ENCODE data around the gene MEGF10.

The MEGF10 gene

DNA sequence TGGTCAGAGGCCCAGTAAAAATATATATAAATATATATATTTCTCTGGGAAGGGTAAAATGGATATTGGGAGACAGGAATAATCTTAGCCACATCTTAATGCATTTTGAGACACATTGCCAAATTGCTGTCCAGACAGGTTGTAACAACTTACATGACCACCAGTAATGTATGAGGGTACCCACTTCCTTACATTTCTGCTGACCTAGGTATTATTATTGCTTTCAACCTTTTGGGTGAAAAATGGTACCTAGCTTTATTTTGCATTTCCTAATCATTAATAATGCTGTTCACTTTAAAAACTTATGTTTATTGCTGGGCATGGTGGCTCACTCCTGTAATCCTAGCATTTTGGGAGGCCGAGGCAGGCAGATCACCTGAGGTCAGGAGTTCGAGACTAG, 61.5 kb downstream of the MEGF10 start:
- TF ChIP-seq, protein P1, sequence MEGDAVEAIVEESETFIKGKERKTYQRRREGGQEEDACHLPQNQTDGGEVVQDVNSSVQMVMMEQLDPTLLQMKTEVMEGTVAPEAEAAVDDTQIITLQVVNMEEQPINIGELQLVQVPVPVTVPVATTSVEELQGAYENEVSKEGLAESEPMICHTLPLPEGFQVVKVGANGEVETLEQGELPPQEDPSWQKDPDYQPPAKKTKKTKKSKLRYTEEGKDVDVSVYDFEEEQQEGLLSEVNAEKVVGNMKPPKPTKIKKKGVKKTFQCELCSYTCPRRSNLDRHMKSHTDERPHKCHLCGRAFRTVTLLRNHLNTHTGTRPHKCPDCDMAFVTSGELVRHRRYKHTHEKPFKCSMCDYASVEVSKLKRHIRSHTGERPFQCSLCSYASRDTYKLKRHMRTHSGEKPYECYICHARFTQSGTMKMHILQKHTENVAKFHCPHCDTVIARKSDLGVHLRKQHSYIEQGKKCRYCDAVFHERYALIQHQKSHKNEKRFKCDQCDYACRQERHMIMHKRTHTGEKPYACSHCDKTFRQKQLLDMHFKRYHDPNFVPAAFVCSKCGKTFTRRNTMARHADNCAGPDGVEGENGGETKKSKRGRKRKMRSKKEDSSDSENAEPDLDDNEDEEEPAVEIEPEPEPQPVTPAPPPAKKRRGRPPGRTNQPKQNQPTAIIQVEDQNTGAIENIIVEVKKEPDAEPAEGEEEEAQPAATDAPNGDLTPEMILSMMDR (conservative IDR thresholded peaks at IDR 0.05; ENCODE audit: low read depth, low read length): no peak
- DNase-seq (ENCODE audit: low read depth): no peak
- no peak overlapping the region for H3K4me3 ChIP-seq (ENCODE audit: low read depth, low read length)

DNA sequence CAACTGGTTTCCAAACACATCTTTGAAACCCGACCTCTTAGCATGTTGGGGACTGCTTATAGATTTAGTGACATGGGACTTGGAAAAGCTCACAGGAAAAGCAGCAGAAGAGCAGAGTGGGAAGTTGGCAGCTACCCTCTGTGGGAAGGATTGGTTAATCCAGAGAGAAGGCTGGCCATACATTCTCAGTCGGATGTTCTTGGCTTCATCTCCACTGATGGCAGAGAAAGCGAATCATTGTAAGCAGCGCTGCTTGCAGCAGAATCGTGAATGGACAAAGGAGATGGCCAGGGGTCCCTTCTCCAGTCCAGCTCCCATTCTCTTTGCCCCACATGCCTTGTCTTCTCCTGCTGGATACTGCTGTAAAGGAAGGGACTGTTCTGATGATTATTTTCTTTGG, 62.7 kb downstream of the MEGF10 start:
- no peak for DNase-seq (ENCODE audit: low read depth)
- no peak overlapping the region for H3K4me3 ChIP-seq (ENCODE audit: low read depth, low read length)
- TF ChIP-seq, protein P1 (conservative IDR thresholded peaks at IDR 0.05; ENCODE audit: low read depth, low read length): no peak

DNA sequence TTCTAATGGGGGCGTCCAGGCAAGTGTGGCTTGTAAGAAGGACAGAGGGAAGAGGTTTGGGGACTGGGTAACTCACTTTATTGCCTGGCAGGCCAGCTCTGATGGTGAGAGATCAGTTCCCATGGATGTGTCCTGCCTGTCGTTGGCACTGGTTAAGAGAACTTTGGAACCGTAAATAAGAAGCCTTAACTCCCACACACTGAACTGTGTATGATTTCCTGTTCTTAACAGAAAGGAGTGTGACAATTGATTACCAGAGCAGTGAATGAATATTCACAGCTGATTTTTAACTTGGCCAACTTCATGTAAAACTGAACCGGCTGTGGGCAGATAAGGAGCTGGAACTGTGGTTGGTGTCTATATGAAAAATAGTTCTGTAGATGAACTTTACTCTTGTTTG, 63.2 kb downstream of the MEGF10 start:
- no peak overlapping the region for H3K4me3 ChIP-seq (ENCODE audit: low read depth, low read length)
- DNase-seq (ENCODE audit: low read depth): no peak
- TF ChIP-seq, protein P1 (conservative IDR thresholded peaks at IDR 0.05; ENCODE audit: low read depth, low read length): no peak

DNA sequence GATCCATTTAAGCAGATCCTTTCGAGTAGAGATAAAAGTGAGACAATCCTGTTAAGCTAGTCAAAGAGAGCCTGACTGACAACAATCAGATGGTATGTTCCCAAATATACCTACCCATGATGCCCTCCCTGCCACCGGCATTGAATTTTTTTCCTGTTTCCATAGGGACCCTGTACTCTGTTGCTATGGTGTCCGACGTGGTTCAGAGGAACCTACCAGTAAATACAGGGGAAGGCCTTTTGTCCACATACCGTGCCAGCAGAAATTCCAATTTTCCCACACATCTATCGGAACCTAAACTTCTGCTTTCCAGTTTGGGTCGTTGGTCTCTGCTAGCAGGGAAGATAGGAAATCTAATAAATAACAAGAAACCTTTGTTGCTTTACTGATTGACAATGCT, 64.7 kb downstream of the MEGF10 start:
- H3K4me3 ChIP-seq (ENCODE audit: low read depth, low read length): no peak overlapping the region
- DNase-seq (ENCODE audit: low read depth): no peak
- TF ChIP-seq, protein P1 (conservative IDR thresholded peaks at IDR 0.05; ENCODE audit: low read depth, low read length): no peak

DNA sequence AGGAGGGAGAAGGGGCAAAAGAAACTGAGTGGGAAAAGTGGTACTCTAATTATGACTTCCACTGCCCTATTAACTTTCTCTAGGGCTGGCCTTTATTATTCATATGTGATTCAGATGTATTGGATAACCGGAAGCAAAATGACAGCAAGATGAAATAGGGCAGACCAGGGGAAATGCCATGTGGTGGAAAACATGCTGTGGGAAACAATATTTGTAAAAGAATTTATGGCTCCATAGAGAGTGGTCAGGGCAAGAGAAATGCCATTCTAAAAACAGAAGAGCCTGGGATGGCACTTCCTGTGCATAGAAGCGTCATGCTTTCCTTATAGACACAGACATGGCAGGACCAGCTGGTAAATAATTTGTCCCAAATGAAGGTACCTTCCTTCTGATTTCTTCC, 67.7 kb downstream of the MEGF10 start:
- TF ChIP-seq, protein P1 (conservative IDR thresholded peaks at IDR 0.05; ENCODE audit: low read depth, low read length): no peak
- H3K4me3 ChIP-seq (ENCODE audit: low read depth, low read length): no peak overlapping the region
- peak; percentile 56 for DNase-seq (ENCODE audit: low read depth)

DNA sequence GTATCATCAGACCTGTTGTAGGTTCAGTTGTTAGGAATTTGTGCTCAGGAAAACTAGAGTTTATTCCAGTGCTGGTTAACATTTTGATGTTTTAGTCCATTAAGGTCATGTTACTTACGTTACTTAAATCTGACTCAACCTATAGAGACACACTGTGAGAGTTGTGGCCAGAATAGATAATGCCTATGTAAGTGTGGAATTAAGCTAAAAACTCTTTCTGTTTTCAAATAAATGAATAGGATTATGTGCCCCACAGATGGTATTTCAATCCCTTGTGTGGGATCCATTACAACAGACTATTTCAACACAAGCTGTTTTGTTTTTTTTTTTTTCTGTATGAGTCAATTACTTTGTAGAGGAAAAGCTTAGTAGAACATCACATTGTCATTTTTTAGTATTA, 68.1 kb downstream of the MEGF10 start:
- TF ChIP-seq, protein P1 (conservative IDR thresholded peaks at IDR 0.05; ENCODE audit: low read depth, low read length): no peak
- peak; percentile 74 for DNase-seq (ENCODE audit: low read depth)
- H3K4me3 ChIP-seq (ENCODE audit: low read depth, low read length): no peak overlapping the region

DNA sequence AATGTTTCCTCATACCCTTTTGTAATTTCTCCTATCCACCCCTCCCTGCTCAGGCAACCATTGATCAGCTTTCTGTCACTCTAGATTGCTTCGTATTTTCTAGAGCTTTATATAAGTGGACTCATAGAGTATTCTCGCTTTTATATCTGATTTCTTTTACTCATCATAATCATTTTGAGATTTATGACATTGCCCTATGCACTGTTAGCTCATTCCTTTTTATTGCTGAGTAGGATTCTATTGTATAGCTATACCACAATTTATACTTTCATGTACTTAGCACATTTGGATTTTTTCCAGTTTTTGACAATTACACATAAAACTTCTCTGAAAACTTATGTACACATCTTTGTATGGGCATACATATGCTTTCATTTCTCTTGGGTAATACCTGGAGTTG, 68.9 kb downstream of the MEGF10 start:
- no peak overlapping the region for H3K4me3 ChIP-seq (ENCODE audit: low read depth, low read length)
- no peak for DNase-seq (ENCODE audit: low read depth)
- TF ChIP-seq, protein P1 (conservative IDR thresholded peaks at IDR 0.05; ENCODE audit: low read depth, low read length): no peak

Measured in choroid plexus epithelial cell (primary cell).